Activated CD8-positive, alpha-beta T cell treated with anti-CD3 and anti-CD28 coated beads for 36 hours (primary cell): ENCODE data around the gene C12orf50. TPM values are rescaled to one million over a fixed set of nuclear protein-coding genes. Genes with fewer than 3 reads are reported as not detected.
A peak's percentile ranks its signal among the peaks of the same experiment; 100 is the strongest.
"Not testable (repeated sequence)": the region's sequence is repeated elsewhere in the genome, so short reads cannot be mapped to it uniquely, and the experiment has no call there.

ENCODE experiments used
- ATAC-seq: fragments of 200-7000 bp; cut with Tn5 transposase; one replicate; pipeline ENCODE4 v1.10.0; 2021; ENCODE audit warnings: mild to moderate bottlenecking, moderate library complexity
- CTCF ChIA-PET: fragments of 350-600 bp; sonication (Branson Sonifier 250); formaldehyde crosslinking; loops from one replicate; lab custom pipeline; 2021; ENCODE audit warnings: antibody characterized with exemption; lab: Charles Lee
- POLR2A ChIA-PET: fragments of 350-600 bp; sonication (Branson Sonifier 250); formaldehyde crosslinking; loops from one replicate; lab custom pipeline; 2021; ENCODE audit warnings: antibody characterized with exemption; lab: Charles Lee
- DNase-seq: peaks from one replicate; pipeline ENCODE4 v3.0.0-alpha.2; 2020
- H3K27ac Mint-ChIP-seq: one replicate; pipeline ENCODE4 v1.8.0; 2021; ENCODE audit warnings: mild to moderate bottlenecking, mixed read lengths
- H3K27me3 Mint-ChIP-seq: one replicate; pipeline ENCODE4 v1.8.0; 2021; ENCODE audit warnings: mixed read lengths
- H3K36me3 Mint-ChIP-seq: one replicate; pipeline ENCODE4 v1.8.0; 2021; ENCODE audit warnings: low read depth, mixed read lengths
- H3K4me1 Mint-ChIP-seq: one replicate; pipeline ENCODE4 v1.8.0; 2021; ENCODE audit warnings: low read depth, mixed read lengths
- H3K4me3 Mint-ChIP-seq: one replicate; pipeline ENCODE4 v1.8.0; 2021; ENCODE audit warnings: mild to moderate bottlenecking, moderate library complexity, mixed read lengths
- H3K9me3 Mint-ChIP-seq: one replicate; pipeline ENCODE4 v1.8.0; 2021; ENCODE audit warnings: mixed read lengths
- intact Hi-C: fragments of 100-400 bp; cut with micrococcal nuclease; formaldehyde crosslinking; loops from one replicate; pipeline ENCODE4 v1.10.0; 2022
- total RNA-seq, 2 experiments: library from RNA; stranded (reverse); gene quantifications; one replicate each; pipeline ENCODE4 v1.2.3, GENCODE V29; 2021
- TF ChIP-seq, protein P1 (sequence below): fragments of 200-600 bp; IDR thresholded peaks from one replicate; pipeline ENCODE4 v1.8.0; 2022; ENCODE audit warnings: antibody characterized with exemption, mild to moderate bottlenecking

The C12orf50 gene
- total RNA-seq, 2 experiments from 2014 or later = not detected

DNA sequence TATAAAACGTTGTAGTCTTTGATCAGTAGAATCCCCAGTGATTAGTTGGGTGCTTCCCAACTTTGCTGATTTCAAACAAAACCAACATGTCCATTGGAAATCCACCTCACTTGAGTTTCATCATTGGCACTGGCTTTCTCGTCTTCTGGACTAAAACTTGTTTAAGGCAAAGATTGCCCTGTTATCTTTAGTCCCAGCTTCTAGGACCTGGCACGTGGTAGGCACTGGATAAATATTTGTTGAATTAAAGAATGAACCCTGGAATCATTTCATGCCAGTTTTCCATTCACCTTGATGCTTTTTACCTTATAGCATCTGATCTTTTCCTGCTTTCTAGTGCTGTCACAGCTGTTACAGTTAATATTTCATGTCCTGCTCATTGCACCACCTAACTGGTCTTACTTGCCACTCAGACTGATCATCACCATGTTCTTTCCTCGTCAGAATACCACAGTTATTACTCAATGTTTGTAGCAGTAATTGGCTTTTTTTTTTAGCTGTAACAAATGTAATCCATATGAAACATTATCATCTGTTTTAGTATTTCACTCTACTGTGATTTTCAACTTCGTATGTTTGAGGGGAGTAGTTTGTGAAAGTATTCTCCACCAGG lies 7.3 kb upstream of the C12orf50 start:
- TF ChIP-seq, protein P1, sequence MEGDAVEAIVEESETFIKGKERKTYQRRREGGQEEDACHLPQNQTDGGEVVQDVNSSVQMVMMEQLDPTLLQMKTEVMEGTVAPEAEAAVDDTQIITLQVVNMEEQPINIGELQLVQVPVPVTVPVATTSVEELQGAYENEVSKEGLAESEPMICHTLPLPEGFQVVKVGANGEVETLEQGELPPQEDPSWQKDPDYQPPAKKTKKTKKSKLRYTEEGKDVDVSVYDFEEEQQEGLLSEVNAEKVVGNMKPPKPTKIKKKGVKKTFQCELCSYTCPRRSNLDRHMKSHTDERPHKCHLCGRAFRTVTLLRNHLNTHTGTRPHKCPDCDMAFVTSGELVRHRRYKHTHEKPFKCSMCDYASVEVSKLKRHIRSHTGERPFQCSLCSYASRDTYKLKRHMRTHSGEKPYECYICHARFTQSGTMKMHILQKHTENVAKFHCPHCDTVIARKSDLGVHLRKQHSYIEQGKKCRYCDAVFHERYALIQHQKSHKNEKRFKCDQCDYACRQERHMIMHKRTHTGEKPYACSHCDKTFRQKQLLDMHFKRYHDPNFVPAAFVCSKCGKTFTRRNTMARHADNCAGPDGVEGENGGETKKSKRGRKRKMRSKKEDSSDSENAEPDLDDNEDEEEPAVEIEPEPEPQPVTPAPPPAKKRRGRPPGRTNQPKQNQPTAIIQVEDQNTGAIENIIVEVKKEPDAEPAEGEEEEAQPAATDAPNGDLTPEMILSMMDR = no peak
- peak overlapping the region; percentile 97 for H3K4me3 Mint-ChIP-seq
- DNase-seq = no peak
- ChIA-PET CTCF (no interaction called here), POLR2A (interaction anchor here (1.1 to 1.2 kb wide), 2 partner anchors 61 to 106 kb away, joined by 3 read pairs; partner anchors contain the start of genes CEP290 and TMTC3)
- no peaks in the 10 kb centered on the region for H3K27me3 Mint-ChIP-seq
- peaks cover 36% of the 10 kb centered on the region for H3K36me3 Mint-ChIP-seq
- peak overlapping the region; percentile 95 for H3K27ac Mint-ChIP-seq
- no peak for ATAC-seq
- peaks cover 60% of the 10 kb centered on the region for H3K4me1 Mint-ChIP-seq
- intact Hi-C loops = no loop called here
- peaks cover 3% of the 10 kb centered on the region for H3K9me3 Mint-ChIP-seq

DNA sequence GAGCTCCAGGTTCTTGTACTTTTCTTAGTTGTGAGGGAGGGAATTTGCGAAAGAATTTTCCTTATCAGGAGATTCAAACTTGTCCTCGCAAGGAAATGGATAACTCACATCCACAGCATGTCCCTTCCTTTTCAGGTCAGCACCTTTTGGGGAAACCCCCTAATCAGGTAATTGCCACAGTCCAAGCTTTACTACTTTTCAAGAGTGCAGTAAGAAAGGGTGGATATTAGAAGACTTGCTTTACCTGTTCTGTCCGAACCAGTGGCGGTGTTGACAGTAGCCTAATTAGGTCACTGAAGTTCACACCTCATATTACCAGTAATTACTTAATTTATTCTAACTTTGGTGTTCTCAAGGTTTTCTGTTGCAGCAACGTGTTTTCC lies 6.7 kb upstream of the C12orf50 start:
- H3K9me3 Mint-ChIP-seq = peaks cover 3% of the 10 kb centered on the region
- TF ChIP-seq, protein P1 = no peak
- H3K27ac Mint-ChIP-seq = peak overlapping the region; percentile 95
- H3K4me3 Mint-ChIP-seq = peak overlapping the region; percentile 97
- peaks cover 33% of the 10 kb centered on the region for H3K36me3 Mint-ChIP-seq
- ChIA-PET POLR2A (interaction anchor here (0.8 to 1.2 kb wide), 2 partner anchors 18 to 106 kb away, joined by 3 to 4 read pairs; partner anchors contain the start of genes CEP290 and TMTC3), CTCF (no interaction called here)
- peaks cover 56% of the 10 kb centered on the region for H3K4me1 Mint-ChIP-seq
- H3K27me3 Mint-ChIP-seq = no peaks in the 10 kb centered on the region
- DNase-seq (no peak), ATAC-seq (no peak)
- intact Hi-C loops = loop anchor here (2.0 kb wide), 1 partner anchor 107 kb away; the partner anchor contains the start of genes CEP290 and TMTC3

DNA sequence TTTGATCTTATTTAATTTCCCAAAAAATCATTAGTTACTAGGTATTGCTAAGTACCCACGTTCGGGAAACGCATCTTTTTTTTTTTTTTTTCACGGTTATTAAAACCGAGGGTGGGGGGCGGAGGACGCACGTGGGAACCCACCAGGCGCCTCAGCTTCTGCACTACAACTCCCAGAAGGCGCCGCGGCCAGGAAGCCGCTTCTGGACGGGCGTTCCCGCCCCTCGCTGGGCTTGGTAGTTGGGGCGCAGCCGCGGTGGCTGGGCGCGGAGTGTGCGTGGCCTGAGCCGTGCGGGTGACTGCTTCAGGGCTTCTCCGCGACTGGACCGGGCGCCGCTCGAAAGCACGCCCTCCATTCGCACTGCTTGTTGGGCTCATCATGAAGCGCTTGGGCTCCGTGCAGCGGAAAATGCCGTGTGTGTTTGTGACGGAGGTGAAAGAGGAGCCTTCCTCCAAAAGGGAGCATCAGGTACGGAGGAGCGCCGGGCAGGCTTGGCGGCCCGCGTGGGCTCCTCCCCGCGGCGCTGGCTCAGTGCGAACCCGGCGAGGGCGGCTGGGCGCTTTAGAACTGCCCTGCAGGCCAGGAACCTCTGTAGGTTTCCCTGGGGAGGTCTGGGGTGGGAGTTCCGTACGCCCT lies 6.2 kb upstream of the C12orf50 start:
- ATAC-seq = peak; percentile 99
- H3K27ac Mint-ChIP-seq = peak overlapping the region; percentile 95
- H3K9me3 Mint-ChIP-seq = peaks cover 3% of the 10 kb centered on the region
- TF ChIP-seq, protein P1 = no peak
- DNase-seq = peak; percentile 93
- ChIA-PET POLR2A (interaction anchor here (0.8 to 1.2 kb wide), 2 partner anchors 19 to 107 kb away, joined by 3 to 4 read pairs; partner anchors contain the start of genes CEP290 and TMTC3), CTCF (no interaction called here)
- H3K4me3 Mint-ChIP-seq = peak overlapping the region; percentile 97
- peaks cover 29% of the 10 kb centered on the region for H3K36me3 Mint-ChIP-seq
- peaks cover 51% of the 10 kb centered on the region for H3K4me1 Mint-ChIP-seq
- intact Hi-C loops = loop anchor here (2.0 kb wide), 1 partner anchor 107 kb away; the partner anchor contains the start of genes CEP290 and TMTC3
- H3K27me3 Mint-ChIP-seq = no peaks in the 10 kb centered on the region

DNA sequence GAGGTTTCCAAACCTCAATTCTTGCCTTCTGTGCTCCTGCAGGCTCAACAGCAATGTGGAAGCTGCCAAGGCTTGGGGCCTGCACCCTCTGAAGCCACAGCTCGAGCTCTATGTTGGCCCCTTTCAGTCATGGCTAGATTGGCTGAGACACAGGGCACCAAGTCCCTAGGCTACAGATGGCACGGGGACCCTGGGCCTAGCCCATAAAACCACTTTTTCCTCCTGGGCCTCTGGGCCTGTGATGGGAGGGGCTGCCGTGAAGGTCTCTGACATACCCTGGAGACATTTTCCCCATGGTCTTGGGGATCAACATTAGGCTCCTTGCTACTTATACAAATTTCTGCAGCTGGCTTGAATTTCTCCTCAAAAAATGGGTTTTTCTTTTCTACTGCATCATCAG lies 2.0 kb upstream of the C12orf50 start:
- DNase-seq, intact Hi-C loops, H3K27me3 Mint-ChIP-seq, H3K9me3 Mint-ChIP-seq, H3K4me3 Mint-ChIP-seq, H3K36me3 Mint-ChIP-seq, POLR2A ChIA-PET, CTCF ChIA-PET, H3K27ac Mint-ChIP-seq, ATAC-seq: not testable (repeated sequence)
- H3K4me1 Mint-ChIP-seq = peaks cover 13% of the 10 kb centered on the region

DNA sequence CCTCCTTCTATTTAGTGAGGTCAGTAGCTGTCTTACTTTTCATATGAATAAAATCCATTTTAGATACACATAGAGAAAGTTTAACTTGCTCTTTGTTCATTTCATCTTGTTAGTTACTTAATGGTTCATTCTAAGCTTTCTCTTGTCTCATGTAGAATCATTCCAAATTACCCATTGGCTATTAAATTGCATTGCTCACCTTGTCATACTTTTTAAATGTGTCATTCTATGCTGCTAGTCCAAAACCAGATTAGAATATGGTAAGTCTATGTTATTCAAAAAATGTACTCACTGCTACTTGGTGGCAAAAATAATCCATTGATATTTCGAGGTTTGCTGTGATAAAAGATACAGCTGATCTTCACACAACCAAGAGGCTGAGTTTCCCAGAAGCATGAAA lies 3.0 kb downstream of the C12orf50 start:
- no peaks in the 10 kb centered on the region for H3K4me1 Mint-ChIP-seq
- intact Hi-C loops = no loop called here
- H3K4me3 Mint-ChIP-seq = no peak overlapping the region
- H3K36me3 Mint-ChIP-seq = no peaks in the 10 kb centered on the region
- CTCF ChIA-PET = no interaction called here
- no peak overlapping the region for H3K27ac Mint-ChIP-seq
- H3K9me3 Mint-ChIP-seq = no peaks in the 10 kb centered on the region
- no peak for ATAC-seq
- POLR2A ChIA-PET = no interaction called here
- TF ChIP-seq, protein P1 = no peak
- H3K27me3 Mint-ChIP-seq = peaks cover 5% of the 10 kb centered on the region
- no peak for DNase-seq
